Upper lobe of left lung (tissue), 4 donors: ENCODE measurements around the gene ABLIM2.

Source experiments
- CTCF ChIP-seq, 6 experiments: fragments of 450-650 bp in 4 of 6; fragments of 200-600 bp in 2 of 6; sonication (generic) in 2 of 6; IDR thresholded peaks; one replicate each; pipeline ENCODE4 v1.5.1; 2016 to 2019; ENCODE audit warnings: antibody characterized with exemption in 6 of 6
- EP300 ChIP-seq, 4 donors: sonication (generic); formaldehyde crosslinking; IDR thresholded peaks; one replicate each; pipeline ENCODE4 v1.5.1; 2017; ENCODE audit warnings: antibody characterized with exemption in 4 of 4, control low read depth in 2 of 4
- POLR2A ChIP-seq, 4 donors: fragments of 450-650 bp; IDR thresholded peaks; one replicate each; pipeline ENCODE4 v1.5.1; 2016 to 2017; ENCODE audit warnings: antibody characterized with exemption in 4 of 4, mild to moderate bottlenecking in 2 of 4
- POLR2AphosphoS5 ChIP-seq, 2 donors: sonication (generic); formaldehyde crosslinking; IDR thresholded peaks; one replicate each; pipeline ENCODE4 v1.5.1; 2017; ENCODE audit warnings: antibody characterized with exemption in 2 of 2

GRCh38 chr4:8200302-8200975 is 41.8 kb upstream of the ABLIM2 start:
- TF ChIP-seq CTCF (IDR thresholded peaks at IDR 0.05): no peak
- TF ChIP-seq POLR2A (IDR thresholded peaks at IDR 0.05): peak in 3 of 4 donors; percentile 44 to 78 (median 70)
- TF ChIP-seq POLR2AphosphoS5 (IDR thresholded peaks at IDR 0.05): peak; percentile 15 to 79
- TF ChIP-seq EP300 (IDR thresholded peaks at IDR 0.05): peak in 1 of 4 donors; percentile 3
